HG02884 (cell line): ENCODE results near the gene TRPV3.
"Not testable (repeated sequence)": the region's sequence is repeated elsewhere in the genome, so short reads cannot be mapped to it uniquely, and the experiment has no call there.

Experiments used
- ATAC-seq: cut with Tn5 transposase; IDR thresholded peaks from one replicate; pipeline ENCODE4 v1.9.1; 2021; ENCODE audit warnings: mild to moderate bottlenecking, moderate library complexity; ENCODE audit not compliant: unreplicated experiment

Gene TRPV3

GRCh38 chr17:3557768-3558583 lies at the start of gene TRPV3:
TSS of gene TRPV3 (minus strand) at chr17:3557812. CDS start at chr17:3554850, 2,962 bp downstream.
- ATAC-seq, result peak; percentile 47

- ATAC-seq, result no peak
These were observed 46.3 kb upstream of the TRPV3 start for GRCh38 chr17:3603870-3604259.

GRCh38 chr17:3603119-3603869 lies 45.7 kb upstream of the TRPV3 start:
- no peak for ATAC-seq

GRCh38 chr17:3602499-3602898 lies 44.9 kb upstream of the TRPV3 start:
- no peak for ATAC-seq

GRCh38 chr17:3600529-3601205 lies 43.1 kb upstream of the TRPV3 start:
- no peak for ATAC-seq

GRCh38 chr17:3598078-3598477 lies 40.5 kb upstream of the TRPV3 start:
- no peak for ATAC-seq

- no peak for ATAC-seq
These were observed 39.3 kb upstream of the TRPV3 start for GRCh38 chr17:3596804-3597464.

GRCh38 chr17:3594976-3595375 lies 37.4 kb upstream of the TRPV3 start:
- no peak for ATAC-seq

GRCh38 chr17:3594051-3594800 lies 36.6 kb upstream of the TRPV3 start:
- ATAC-seq, result no peak

- no peak for ATAC-seq
These were observed 35.8 kb upstream of the TRPV3 start for GRCh38 chr17:3593384-3593783.

GRCh38 chr17:3592216-3592860 lies 34.7 kb upstream of the TRPV3 start:
- ATAC-seq, result no peak

GRCh38 chr17:3590768-3591167 lies 33.2 kb upstream of the TRPV3 start:
- no peak for ATAC-seq

- no peak for ATAC-seq
These were observed 32.6 kb upstream of the TRPV3 start for GRCh38 chr17:3590231-3590630.

- no peak for ATAC-seq
These were observed 32.2 kb upstream of the TRPV3 start for GRCh38 chr17:3589784-3590183.

- no peak for ATAC-seq
These were observed 28.2 kb upstream of the TRPV3 start for GRCh38 chr17:3585826-3586225.

GRCh38 chr17:3583456-3583855 lies 25.8 kb upstream of the TRPV3 start:
- no peak for ATAC-seq

GRCh38 chr17:3582915-3583314 lies 25.3 kb upstream of the TRPV3 start:
- ATAC-seq, result no peak

GRCh38 chr17:3578667-3579066 lies 21.1 kb upstream of the TRPV3 start:
- not testable (repeated sequence) for ATAC-seq

- ATAC-seq, result no peak
These were observed 19.4 kb upstream of the TRPV3 start for GRCh38 chr17:3576970-3577369.

GRCh38 chr17:3575511-3575910 lies 17.9 kb upstream of the TRPV3 start:
- no peak for ATAC-seq
